Activated T-helper 9 cell treated with anti-CD3 and anti-CD28 coated beads, Interleukin-2, amount 50 U/mL, for 16 hours (primary cell): ENCODE data around the gene BTN1A1.
A peak's percentile ranks its signal among the peaks of the same experiment; 100 is the strongest.
"Not testable (repeated sequence)": the region's sequence is repeated elsewhere in the genome, so short reads cannot be mapped to it uniquely, and the experiment has no call there.

ENCODE experiments used
- DNase-seq: peaks from one replicate; pipeline ENCODE4 v3.0.0-alpha.2; 2020; ENCODE audit warnings: low read depth

Gene BTN1A1

GRCh38 chr6:26500102-26500501 is at the start of gene BTN1A1:
BTN1A1 (plus strand) TSS chr6:26500303; CDS start chr6:26501287, 984 bp downstream.
- no peak for DNase-seq

GRCh38 chr6:26452631-26453235 is 47.4 kb upstream of the BTN1A1 start:
- no peak for DNase-seq

GRCh38 chr6:26454631-26455030 is 45.5 kb upstream of the BTN1A1 start:
- DNase-seq, result no peak

- no peak for DNase-seq
Observed at GRCh38 chr6:26455357-26455970, 44.6 kb upstream of the BTN1A1 start.

GRCh38 chr6:26457264-26457805 is 42.8 kb upstream of the BTN1A1 start:
- no peak for DNase-seq

GRCh38 chr6:26457806-26458688 is 42.1 kb upstream of the BTN1A1 start, which contains the start of gene BTN2A1:
BTN2A1 (plus strand) TSS chr6:26457955; CDS start chr6:26458637, 682 bp downstream.
- peak; percentile 42 for DNase-seq

- DNase-seq, result no peak
Observed at GRCh38 chr6:26459023-26459810, 40.9 kb upstream of the BTN1A1 start.

- DNase-seq, result not testable (repeated sequence)
Observed at GRCh38 chr6:26461353-26461752, 38.8 kb upstream of the BTN1A1 start.

- DNase-seq, result no peak
Observed at GRCh38 chr6:26464014-26464413, 36.1 kb upstream of the BTN1A1 start.

- DNase-seq, result no peak
Observed at GRCh38 chr6:26464416-26465131, 35.5 kb upstream of the BTN1A1 start.

- no peak for DNase-seq
Observed at GRCh38 chr6:26465776-26466175, 34.3 kb upstream of the BTN1A1 start.

GRCh38 chr6:26468829-26469228 is 31.3 kb upstream of the BTN1A1 start:
- DNase-seq, result no peak

- DNase-seq, result no peak
Observed at GRCh38 chr6:26470643-26471042, 29.5 kb upstream of the BTN1A1 start.

GRCh38 chr6:26471970-26472369 is 28.1 kb upstream of the BTN1A1 start:
- no peak for DNase-seq

- DNase-seq, result no peak
Observed at GRCh38 chr6:26472549-26473290, 27.4 kb upstream of the BTN1A1 start.

GRCh38 chr6:26473429-26473757 is 26.7 kb upstream of the BTN1A1 start:
- no peak for DNase-seq

GRCh38 chr6:26473758-26474438 is 26.2 kb upstream of the BTN1A1 start:
- peak; percentile 62 for DNase-seq

GRCh38 chr6:26474439-26474881 is 25.6 kb upstream of the BTN1A1 start:
- no peak for DNase-seq

GRCh38 chr6:26475823-26476729 is 24.0 kb upstream of the BTN1A1 start:
- no peak for DNase-seq
